A204.1 (cell line): ENCODE results near the gene ARHGAP26.

Experiments used
- FAIRE-seq: peaks from 2 replicates; lab custom pipeline; 2012; peaks lifted over from hg19 to GRCh38; lab: Jason Lieb, UNC

ARHGAP26 gene, protein sequence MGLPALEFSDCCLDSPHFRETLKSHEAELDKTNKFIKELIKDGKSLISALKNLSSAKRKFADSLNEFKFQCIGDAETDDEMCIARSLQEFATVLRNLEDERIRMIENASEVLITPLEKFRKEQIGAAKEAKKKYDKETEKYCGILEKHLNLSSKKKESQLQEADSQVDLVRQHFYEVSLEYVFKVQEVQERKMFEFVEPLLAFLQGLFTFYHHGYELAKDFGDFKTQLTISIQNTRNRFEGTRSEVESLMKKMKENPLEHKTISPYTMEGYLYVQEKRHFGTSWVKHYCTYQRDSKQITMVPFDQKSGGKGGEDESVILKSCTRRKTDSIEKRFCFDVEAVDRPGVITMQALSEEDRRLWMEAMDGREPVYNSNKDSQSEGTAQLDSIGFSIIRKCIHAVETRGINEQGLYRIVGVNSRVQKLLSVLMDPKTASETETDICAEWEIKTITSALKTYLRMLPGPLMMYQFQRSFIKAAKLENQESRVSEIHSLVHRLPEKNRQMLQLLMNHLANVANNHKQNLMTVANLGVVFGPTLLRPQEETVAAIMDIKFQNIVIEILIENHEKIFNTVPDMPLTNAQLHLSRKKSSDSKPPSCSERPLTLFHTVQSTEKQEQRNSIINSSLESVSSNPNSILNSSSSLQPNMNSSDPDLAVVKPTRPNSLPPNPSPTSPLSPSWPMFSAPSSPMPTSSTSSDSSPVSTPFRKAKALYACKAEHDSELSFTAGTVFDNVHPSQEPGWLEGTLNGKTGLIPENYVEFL

GRCh38 chr5:142769793-142770649 is at the start of gene ARHGAP26:
TSS of gene ARHGAP26 (plus strand) at chr5:142770377. CDS start at chr5:142770762, 385 bp downstream.
- FAIRE-seq: peak; percentile 82

DNA sequence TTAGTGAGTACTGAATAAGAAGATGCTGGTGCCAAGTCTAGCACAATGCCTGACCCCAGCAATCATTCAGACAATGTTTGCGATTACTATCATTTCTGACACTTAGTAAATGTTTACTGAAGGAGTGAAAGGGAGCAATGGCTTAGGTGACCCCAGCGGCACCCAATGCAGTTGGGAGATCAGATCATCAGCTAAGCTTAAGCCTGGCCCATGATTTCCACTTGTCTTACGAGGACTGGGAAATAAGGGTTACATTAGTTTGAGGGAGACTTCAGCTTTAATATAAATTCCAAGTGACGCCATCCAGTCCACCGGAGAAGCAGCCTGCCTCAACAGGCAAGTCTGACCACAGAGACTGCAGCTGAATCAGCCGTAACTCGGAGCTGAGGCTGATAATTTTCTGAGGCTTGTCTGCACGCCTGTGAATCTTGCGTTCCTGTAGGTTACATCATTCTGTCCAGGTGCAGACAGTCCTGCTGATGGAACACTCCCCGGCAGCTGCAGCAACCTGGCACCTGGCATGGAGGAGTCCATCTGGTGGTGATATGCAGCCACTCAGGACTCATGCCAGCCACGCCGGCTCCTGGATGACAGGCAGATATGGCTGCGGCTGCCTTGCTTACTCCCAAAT is 49.4 kb upstream of the ARHGAP26 start:
- FAIRE-seq: no peak

DNA sequence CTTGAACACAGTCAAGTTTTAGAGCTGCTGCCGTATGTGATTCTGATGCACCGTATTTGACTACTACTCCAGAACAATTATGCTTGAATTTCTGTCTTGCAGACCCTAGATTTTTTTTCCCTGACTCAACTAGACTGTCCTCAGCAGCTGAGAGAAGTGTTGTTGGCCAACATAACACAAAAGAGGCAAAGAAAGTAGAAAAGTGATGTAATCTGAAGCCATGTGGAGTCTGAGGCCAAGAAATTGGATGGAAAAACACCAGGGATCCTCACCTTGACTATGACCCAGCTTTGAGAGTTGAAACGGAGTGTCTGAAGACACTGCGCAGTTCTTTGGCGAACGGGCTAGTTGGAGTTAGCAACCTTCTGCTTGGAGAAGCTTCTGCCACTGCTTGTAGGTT is 48.0 kb upstream of the ARHGAP26 start:
- no peak for FAIRE-seq

- no peak for FAIRE-seq
Observed at GRCh38 chr5:142722896-142723295, 47.3 kb upstream of the ARHGAP26 start.

- no peak for FAIRE-seq
Observed at GRCh38 chr5:142724821-142725220, 45.4 kb upstream of the ARHGAP26 start.

DNA sequence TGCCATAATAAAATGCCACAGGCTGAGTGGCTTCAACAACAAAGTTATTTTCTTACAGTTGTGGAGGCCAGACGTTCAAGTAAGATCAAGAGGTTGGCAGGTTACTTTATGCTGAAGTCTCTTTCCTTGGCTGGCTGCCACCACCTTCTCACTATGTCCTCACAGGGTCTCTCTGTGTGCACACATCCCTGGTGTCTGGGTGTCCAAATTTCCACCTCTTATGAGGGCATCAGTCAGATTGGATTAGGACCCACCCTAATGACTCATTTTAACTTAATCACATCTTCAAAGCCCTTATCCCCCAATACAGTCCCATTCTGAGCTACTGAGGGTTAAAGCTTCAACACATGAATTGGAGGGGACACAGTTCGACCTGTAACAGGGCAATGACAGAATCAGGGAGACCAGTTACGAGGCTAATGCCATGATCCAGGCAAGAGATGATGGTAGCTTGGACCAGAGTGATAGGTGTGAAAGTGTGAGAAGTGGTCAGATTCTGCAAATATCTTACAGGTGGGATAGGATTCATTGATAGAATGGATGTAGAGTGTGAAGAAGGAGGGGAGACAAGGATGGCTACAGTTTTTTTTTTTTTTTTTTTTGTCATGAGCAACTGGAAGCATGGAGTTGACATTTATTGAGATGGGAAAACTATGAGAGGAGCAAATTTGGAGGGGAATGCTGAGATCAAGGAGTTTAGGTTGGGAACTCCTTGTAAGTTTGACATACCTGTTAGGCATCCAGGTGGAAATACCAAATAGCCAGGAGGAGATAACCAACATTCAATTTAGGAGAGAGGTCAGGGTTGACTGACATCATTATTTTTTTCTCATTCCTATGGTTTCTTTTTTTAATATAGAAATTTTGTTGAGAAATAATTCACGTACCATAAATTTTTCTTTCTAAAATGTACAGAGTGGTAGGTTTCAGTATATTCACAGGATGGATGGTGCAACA is 44.7 kb upstream of the ARHGAP26 start:
- no peak for FAIRE-seq

DNA sequence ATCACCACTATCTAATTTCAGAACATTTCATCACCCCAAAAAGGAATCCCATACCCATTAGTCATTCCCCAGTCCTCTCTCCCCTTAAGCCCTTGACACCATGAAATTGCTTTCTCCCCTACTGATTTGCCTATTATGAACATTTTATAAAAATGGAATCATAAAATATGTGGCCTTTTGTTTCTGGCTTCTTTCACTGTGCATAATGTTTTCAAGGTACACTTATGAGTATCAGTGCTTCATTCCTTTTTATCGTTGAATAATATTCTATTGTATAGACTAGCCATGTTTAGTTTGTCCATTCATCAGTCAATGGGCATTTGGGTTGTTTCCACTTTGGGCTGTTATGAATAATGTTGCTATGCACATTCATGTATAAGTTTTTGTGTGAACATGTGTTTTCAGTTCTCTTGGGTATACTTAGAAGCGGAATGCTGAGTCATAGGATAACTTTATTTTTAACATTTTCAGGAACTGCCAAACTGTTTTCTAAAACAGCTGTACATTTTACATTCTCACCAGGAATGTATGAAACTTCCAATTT is 43.9 kb upstream of the ARHGAP26 start:
- no peak for FAIRE-seq

DNA sequence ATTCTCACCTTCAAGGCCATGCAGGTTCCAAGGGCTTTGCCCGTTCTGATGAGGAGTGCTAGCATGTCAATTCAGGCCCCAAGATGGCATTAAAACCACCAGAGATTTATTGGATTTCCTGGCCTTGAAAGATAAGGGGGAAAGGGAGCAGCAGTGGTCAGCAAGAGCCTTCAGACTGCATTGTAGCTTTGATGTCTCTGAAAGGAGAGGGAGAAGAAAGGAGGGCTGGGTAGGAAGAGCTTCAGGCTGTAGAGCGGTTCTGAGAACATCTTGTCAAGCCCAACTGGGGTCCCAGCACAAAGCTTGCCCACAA is 42.5 kb upstream of the ARHGAP26 start:
- FAIRE-seq: no peak

DNA sequence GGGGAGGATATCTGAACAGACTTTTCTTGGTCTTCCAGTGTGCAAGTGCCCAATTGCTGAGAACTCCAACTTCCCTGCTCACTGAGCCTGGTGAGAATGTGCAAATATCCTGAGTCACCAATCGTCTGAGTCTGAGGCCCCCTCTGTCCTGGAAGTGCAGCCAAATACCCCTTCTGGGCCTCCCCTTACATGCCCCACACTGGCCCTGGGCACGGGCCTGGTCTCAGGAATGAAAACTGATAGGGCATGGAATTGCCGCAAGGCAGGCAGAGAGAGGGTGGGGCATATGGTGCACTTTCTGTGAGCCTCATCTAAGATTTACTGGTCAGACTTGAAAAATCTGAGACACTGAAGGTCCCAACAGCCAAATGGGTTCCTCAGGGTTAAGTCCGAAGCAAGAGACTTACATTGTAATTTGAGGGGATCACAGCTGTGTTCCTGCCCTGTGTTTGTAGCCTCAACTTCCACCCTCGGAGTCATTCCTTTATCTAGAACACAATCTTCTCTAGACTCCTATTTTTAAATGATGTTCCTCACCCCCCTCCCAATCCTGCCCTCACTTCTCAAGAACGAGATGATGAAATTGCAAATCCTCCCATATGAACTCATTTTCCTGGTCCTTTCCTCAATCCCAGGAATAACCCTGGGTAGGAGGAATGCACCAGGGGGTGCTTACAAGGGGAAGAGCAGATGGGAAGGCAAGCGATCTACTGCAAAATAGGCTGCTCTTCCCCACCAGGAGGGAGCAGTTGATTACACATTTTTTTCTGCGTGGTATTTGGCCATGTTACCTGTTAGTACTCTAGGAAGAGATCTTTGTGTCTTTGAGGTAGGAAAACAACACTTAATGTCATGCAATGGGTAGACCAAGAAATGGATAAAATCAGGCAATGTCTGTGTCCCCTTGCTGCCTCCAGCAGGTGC is 34.6 kb upstream of the ARHGAP26 start:
- FAIRE-seq: no peak

DNA sequence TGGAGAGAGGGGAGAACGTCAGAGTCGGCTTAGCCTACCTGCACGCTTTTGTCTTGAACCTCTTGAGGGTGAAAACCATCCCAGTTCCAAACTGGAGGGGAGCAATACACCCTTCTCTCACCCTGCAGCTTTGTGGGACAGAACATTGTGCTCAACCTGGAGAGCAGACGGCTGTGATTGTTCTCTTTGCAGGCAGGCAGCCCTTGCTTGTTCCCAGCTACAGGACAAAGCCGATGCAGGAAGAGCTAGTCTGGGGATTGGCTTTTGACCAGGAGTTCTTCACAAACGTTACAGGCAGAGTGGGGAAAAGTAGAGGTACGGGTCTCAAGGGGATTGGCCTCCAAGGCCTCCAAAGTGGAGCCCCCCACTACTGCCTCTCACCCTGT is 33.9 kb upstream of the ARHGAP26 start:
- no peak for FAIRE-seq

DNA sequence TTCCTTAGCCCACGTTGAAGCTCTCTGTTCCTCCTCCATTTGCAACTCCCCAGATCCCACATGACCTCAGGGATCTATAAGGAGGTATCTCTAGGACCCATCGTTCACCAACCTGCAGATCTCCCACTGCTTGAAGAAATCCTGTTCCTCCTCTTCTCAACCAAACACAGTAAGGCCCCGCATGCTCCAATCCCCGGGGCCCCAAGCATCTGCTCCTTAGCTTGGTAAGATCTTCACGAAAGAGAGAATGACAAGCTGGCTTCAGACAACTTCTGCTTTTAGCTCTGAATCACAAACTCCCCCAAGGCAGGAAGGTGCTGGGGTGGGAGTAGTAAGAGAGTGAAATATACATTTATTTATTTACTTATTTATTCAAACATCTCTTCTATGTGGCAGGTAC is 33.0 kb upstream of the ARHGAP26 start:
- no peak for FAIRE-seq

DNA sequence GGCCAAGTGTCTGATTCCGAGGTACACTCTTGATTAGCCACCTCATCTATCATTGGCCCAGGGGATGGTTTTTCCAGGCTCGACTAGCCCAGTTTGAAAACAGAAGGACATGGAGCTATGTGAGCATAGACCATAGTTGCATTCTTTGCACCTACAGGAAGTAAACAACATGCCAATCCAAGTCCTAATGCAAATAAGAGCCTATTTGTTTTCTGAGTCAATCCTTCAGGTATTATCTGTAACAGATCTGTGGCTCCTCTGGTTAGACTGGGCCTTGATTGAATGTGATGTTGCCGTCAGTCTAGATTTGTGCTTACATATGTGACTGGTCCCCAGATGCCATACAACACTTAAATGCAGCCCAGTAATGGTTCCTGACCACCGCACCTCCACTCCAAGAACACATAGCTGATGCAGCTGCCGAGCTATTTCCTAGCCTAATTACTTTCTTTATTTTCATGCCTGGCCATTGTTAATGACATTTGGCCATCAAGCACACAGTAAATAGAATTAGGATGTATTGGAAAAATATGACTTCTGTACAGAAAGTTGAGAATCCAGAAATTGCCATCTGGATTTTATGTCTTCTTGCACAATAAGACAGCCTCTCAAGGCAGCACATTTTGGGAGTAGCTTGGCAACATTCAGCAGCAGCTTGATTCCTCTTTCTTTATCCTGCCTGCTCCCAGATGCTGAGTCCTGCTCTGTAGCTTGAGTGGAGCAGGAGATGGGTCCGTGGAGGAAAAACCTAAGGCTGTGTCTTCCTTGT is 29.5 kb upstream of the ARHGAP26 start:
- FAIRE-seq: no peak

GRCh38 chr5:142743592-142744441 is 26.4 kb upstream of the ARHGAP26 start:
- no peak for FAIRE-seq

- FAIRE-seq: no peak
Observed at GRCh38 chr5:142745268-142745667, 24.9 kb upstream of the ARHGAP26 start.

DNA sequence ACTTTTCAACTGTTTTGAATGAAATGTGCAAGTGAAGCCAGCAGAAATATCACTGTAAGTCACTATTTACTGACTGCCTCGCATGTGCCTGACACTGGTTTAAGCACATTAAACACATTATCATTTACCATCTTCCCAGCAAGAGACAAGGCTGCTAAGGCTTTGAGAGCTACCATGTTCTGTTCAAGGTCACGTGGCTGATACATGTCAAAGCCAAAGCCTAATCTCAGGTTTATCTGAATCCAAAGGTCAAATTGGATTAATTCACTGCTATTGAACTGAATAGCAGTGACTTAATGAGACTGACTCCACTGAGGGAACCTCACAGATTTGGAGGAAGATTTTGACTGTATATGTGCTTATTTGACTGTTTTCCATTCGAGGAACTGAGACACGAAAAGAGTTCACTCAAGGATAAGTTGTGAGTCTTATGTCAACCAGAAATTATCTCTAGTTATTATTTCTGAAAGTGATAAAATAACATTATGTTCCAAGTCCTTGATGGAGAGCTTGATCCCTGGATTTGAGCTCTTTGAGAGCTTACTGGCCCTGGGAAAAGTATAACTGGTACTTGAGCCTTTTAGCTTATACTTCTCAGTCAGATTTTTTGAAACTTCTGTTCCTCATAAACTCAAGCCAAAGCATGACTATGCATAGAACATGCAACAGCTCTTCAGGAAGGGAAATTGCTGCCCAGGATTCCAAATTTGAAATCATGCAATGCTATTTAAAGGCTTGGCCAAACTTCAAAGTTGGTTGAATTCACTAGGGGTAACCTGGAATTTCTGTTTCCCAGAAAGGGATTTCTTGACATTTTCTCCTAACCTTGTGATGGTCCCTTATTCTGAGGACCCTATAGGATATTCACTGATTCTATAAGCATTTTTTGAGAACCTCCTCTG is 23.4 kb upstream of the ARHGAP26 start:
- no peak for FAIRE-seq

- no peak for FAIRE-seq
Observed at GRCh38 chr5:142748132-142748531, 22.0 kb upstream of the ARHGAP26 start.
